ENCODE measurements around the gene TCF12.

- no peak for TF ChIP-seq ZNF274 (IDR thresholded peaks at IDR 0.05; ENCODE audit: low read depth, low read length)
- no peak for TF ChIP-seq SUZ12 (IDR thresholded peaks at IDR 0.05; ENCODE audit: extremely low read depth, insufficient read depth, insufficient read length)
- no peak for TF ChIP-seq YY1 (IDR thresholded peaks at IDR 0.05; ENCODE audit: insufficient read depth, insufficient read length)
These were observed 30.5 kb upstream of the TCF12 start for GRCh38 chr15:56887782-56888438.
